Measurements from ENCODE around the gene MYO15B.

DNA sequence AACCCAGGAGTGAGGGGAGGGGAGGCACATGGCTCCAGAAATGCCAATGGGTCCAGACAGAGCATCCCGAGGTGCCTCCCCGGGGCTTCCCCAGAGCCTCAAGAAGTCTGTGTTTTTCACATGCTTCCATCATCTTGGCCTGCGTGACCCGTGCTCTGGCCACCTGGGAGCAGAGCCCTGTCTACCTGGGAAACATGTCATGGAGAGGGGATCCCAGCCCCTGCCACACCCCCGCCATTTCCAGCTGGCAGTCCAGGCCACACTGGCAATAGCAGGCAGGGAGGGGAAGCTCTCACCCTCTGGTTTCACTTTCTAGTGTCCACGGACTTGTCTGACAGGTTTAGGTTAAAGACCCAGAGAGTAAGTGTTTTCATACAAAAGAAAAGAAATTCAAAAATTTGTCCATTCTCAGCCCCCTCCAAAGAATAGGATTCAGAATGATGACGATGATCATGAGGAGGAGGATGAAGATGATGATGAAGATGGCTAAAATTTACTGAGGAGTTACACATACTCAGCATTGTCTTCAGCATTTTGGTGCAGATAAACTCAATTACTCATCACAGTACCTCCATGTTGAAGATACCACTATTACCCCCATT is 54.7 kb downstream of the MYO15B start:
- TF ChIP-seq POLR2AphosphoS5 (IDR thresholded peaks at IDR 0.05; ENCODE audit: low read depth, low read length) (no peak), TAF1 (IDR thresholded peaks at IDR 0.05; ENCODE audit: borderline replicate concordance, insufficient read depth, low read length) (no peak), SIN3A (IDR thresholded peaks at IDR 0.05; ENCODE audit: borderline replicate concordance, insufficient read depth, low read length) (no peak), REST (IDR thresholded peaks at IDR 0.05; ENCODE audit: insufficient read depth in 1 of 2, low read depth in 2 of 2, low read length in 2 of 2) (no peak), FOXP2 (optimal IDR thresholded peaks at IDR 0.05; ENCODE audit: borderline replicate concordance, extremely low read depth, extremely low read length, insufficient read depth) (no peak)

Measured in PFSK-1 (cell line).